ENCODE results near the gene BIVM.

DNA sequence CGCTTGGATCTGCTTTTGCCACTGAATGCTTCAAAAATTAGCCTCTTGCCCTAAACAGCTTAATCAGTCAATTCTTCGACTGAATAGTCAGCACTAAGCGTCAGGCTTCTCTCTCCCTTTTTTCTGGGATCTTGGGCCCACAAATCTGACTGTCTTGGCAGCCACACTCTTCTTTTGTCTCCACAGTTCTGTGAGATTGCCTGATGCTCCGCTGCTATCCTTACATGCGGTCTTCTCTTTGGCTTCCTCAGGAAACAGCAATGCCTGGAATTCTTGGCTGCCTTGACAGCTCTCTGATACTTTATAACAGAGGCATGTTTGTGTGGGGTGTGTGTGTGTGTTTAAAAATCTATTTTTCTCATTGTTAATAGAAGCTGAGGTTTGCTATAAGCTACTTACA, 79.6 kb downstream of the BIVM start:
- TF ChIP-seq CTCF (IDR thresholded peaks at IDR 0.05) (no peak), POLR2A (IDR thresholded peaks at IDR 0.05) (no peak)
